ENCODE data around the gene CELA2B.

The CELA2B gene

GRCh38 chr1:15526021-15526489, 50.2 kb downstream of the CELA2B start:
- no peak for DNase-seq (ENCODE audit: low spot score)

DNA sequence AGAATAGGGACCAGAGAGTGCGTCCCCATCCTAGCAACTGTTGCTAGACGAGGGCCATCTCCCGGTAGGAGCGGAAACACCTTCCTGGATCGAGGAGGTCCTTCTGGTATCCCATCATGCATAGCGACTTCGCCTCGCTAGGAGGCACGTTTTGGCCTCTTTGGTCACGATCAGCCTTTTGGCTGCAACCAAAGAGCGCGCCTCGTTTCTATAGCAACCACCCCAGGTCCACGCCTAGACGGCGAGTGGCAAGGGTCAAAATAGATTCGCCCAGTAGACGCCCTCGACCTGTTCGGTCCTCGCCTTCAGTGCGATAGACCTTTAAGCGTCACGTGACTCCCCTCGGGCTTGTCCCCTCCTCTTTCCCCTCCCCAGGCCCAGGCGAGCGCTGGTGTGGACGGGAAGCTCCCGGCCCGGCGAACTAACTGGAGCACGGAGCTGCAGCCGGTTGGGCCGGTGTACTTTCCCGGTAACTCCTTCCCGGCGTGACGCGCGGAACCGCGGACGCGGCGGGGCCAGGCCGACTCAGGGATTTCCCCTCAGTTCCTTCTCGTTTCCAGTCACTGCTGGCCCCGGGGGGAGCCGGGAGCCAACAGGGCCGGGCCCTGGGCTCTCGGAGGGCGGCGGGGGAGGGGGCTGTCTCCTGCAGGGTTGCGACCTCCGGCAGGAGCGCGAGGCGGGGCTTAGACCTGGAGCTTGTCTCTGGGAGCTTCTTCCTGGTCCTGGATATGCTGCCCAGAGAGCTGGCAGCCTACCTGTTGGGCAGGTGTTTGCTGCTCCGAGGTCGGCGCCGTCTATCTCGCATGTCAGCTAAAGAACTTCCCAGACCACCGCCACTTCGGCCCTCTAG, 50.8 kb downstream of the CELA2B start, which contains the start of gene DNAJC16:
TSS of gene DNAJC16 (plus strand) at position 359 of the 850 bp plus-strand sequence. CDS start 2,258 bp downstream, outside the sequence.
- peak; percentile 100 for DNase-seq (ENCODE audit: low spot score)

DNA sequence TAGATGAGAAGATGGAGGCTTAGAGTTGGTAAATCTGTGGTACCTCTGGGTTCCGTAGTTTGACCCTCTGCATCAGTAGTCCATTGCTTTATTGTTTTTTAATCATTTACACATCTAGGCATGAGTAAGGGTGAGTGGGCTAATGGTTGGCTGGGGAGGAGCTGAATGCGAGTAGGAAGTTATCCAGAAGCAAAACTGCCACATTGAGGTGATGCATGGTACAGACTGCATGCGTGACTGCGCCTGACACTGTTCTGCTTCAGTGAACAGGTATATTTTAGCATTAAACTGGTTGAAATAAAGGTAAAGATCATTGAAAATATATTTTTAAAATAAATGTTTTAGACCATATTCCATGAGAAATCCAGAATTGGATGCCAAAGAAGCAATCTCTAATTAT, 55.1 kb downstream of the CELA2B start:
- no peak for DNase-seq (ENCODE audit: low spot score)

DNA sequence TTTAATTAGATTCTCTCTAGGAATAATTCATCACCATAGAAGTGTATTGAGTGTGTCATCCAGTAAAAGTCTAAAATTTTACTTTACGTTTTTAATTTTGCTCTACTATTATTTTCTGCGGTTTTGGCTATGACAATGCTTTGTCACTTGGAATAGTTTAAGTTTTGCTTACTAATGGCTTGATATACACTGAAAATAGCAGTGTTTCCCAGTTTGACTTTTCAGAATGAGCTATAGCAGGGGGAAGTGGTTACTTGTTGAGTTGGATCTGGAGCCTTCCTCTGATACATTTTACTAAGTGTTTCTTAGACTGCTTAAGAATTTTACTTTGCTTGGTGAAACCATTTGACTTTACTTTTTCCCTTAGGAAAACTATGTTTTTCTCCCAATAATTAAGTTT, 55.8 kb downstream of the CELA2B start:
- DNase-seq (ENCODE audit: low spot score), result no peak

- no peak for DNase-seq (ENCODE audit: low spot score)
Measured at GRCh38 chr1:15538771-15539170, 62.9 kb downstream of the CELA2B start.

- DNase-seq (ENCODE audit: low spot score), result no peak
Measured at GRCh38 chr1:15540186-15540585, 64.3 kb downstream of the CELA2B start.
